Endothelial cell of umbilical vein (primary cell): ENCODE measurements around the gene RASGRF2. TPM values are rescaled to one million over a fixed set of nuclear protein-coding genes. Genes with fewer than 3 reads are reported as not detected.

ENCODE experiments used
- BruUV-seq: library from RNA; stranded (reverse); fragments of 400-500 nt; replicated peaks from 2 replicates; lab custom pipeline; 2021; lab: Mats Ljungman, UMichigan
- CTCF ChIA-PET: fragments of 300-600, 350-600 bp; sonication (Branson Sonifier 250); formaldehyde crosslinking; loops from one replicate; lab custom pipeline; 2021; ENCODE audit warnings: antibody characterized with exemption, inconsistent platforms; lab: Charles Lee
- POLR2A ChIA-PET: fragments of 300-600, 350-600 bp; sonication (Branson Sonifier 250); formaldehyde crosslinking; loops from one replicate; lab custom pipeline; 2021; ENCODE audit warnings: antibody characterized with exemption, inconsistent platforms; lab: Charles Lee
- DNase-seq: peaks from one replicate; pipeline ENCODE4 v3.0.0-alpha.2; 2011; ENCODE audit warnings: low read depth, low spot score
- FAIRE-seq: peaks from 2 replicates; lab custom pipeline; 2011; peaks lifted over from hg19 to GRCh38; lab: Jason Lieb, UNC
- H2AFZ ChIP-seq: 2 replicates; pipeline ENCODE4 v1.6.0; 2012; ENCODE audit warnings: low read depth, low read length, control low read depth, inconsistent platforms
- H3K27ac ChIP-seq: 2 replicates; pipeline ENCODE4 v1.5.1; 2011; ENCODE audit warnings: low read depth, mild to moderate bottlenecking, control low read depth, low read length, moderate library complexity; ENCODE audit not compliant: insufficient read depth
- H3K27me3 ChIP-seq, 2 experiments: 2 replicates each; pipeline versions ENCODE4 v1.6.0 to v1.6.1; 2011; ENCODE audit warnings: low read length in 2 of 2, mixed read lengths in 1 of 2; ENCODE audit not compliant: control insufficient read depth in 2 of 2, insufficient read depth in 2 of 2
- H3K36me3 ChIP-seq, 2 experiments: 2 replicates in 1 of 2; 3 replicates in 1 of 2; pipeline ENCODE4 v1.5.1; 2011; ENCODE audit warnings: low read length in 2 of 2, mild to moderate bottlenecking in 1 of 2, moderate library complexity in 1 of 2; ENCODE audit not compliant: control insufficient read depth in 2 of 2, insufficient read depth in 2 of 2; ENCODE audit errors: extremely low read depth in 1 of 2
- H3K4me1 ChIP-seq: 3 replicates; pipeline ENCODE4 v1.5.1; 2011; ENCODE audit warnings: mild to moderate bottlenecking, low read length; ENCODE audit not compliant: control insufficient read depth, insufficient read depth; ENCODE audit errors: extremely low read depth
- H3K4me2 ChIP-seq: 2 replicates; pipeline ENCODE4 v1.6.1; 2011; ENCODE audit warnings: low read length, control low read depth, mixed read lengths; ENCODE audit not compliant: insufficient read depth
- H3K4me3 ChIP-seq, 3 experiments: fragments of 200-600 bp in 1 of 3; sonication (generic), shearing (Covaris generic) in 1 of 3; replicated peaks in 1 of 3; 2 replicates each; pipeline ENCODE4 v1.5.1; 2011 to 2016; ENCODE audit warnings: control low read depth in 3 of 3, low read length in 3 of 3, mild to moderate bottlenecking in 2 of 3, inconsistent platforms in 1 of 3, low read depth in 1 of 3, moderate library complexity in 1 of 3; ENCODE audit not compliant: insufficient read depth in 1 of 3
- H3K79me2 ChIP-seq: 2 replicates; pipeline ENCODE4 v1.6.0; 2012; ENCODE audit warnings: low read length, inconsistent platforms; ENCODE audit not compliant: control insufficient read depth, insufficient read depth
- H3K9ac ChIP-seq: replicated peaks from 2 replicates; pipeline ENCODE3; 2011; ENCODE audit warnings: low read length, control low read depth; ENCODE audit not compliant: insufficient read depth; ENCODE audit errors: extremely low read depth
- H3K9me1 ChIP-seq: replicated peaks from 3 replicates; pipeline ENCODE4 v1.6.0; 2011; ENCODE audit warnings: mild to moderate bottlenecking, low read length; ENCODE audit not compliant: control insufficient read depth, insufficient read depth; ENCODE audit errors: extremely low read depth
- H3K9me3 ChIP-seq: replicated peaks from 2 replicates; pipeline ENCODE4 v1.5.1; 2012; ENCODE audit warnings: low read length, inconsistent platforms; ENCODE audit not compliant: control insufficient read depth, insufficient read depth
- H4K20me1 ChIP-seq: replicated peaks from 2 replicates; pipeline ENCODE3; 2011; ENCODE audit warnings: mild to moderate bottlenecking, low read length; ENCODE audit not compliant: control insufficient read depth, insufficient read depth; ENCODE audit errors: extremely low read depth
- EZH2 ChIP-seq: IDR thresholded peaks from 2 replicates; pipeline ENCODE4 v1.6.1; 2012; ENCODE audit warnings: borderline replicate concordance, low read depth, mild to moderate bottlenecking, moderate library complexity, low read length, inconsistent platforms; ENCODE audit not compliant: severe bottlenecking
- FOS ChIP-seq: IDR thresholded peaks from 2 replicates; pipeline ENCODE4 v1.6.1; 2011; ENCODE audit warnings: mild to moderate bottlenecking, low read length, moderate library complexity, borderline replicate concordance; ENCODE audit not compliant: insufficient read depth
- GATA2 ChIP-seq: IDR thresholded peaks from 2 replicates; pipeline ENCODE4 v1.7.0; 2011; ENCODE audit warnings: low read depth, mild to moderate bottlenecking, moderate library complexity, mixed read lengths, low read length; ENCODE audit not compliant: insufficient read length, insufficient read depth
- JUN ChIP-seq: IDR thresholded peaks from 2 replicates; pipeline ENCODE4 v1.6.1; 2011; ENCODE audit warnings: borderline replicate concordance, low read depth; ENCODE audit not compliant: insufficient read length, insufficient read depth
- MYC ChIP-seq: IDR thresholded peaks from one replicate; pipeline ENCODE4 v1.6.1; 2011; ENCODE audit warnings: mild to moderate bottlenecking, low read depth, low read length
- POLR2A ChIP-seq: IDR thresholded peaks from 2 replicates; pipeline ENCODE4 v1.6.1; 2012; ENCODE audit warnings: low read depth, mild to moderate bottlenecking, control low read depth, low read length
- POLR2AphosphoS5 ChIP-seq: IDR thresholded peaks from 2 replicates; pipeline ENCODE4 v1.6.1; 2012; ENCODE audit warnings: low read depth, mild to moderate bottlenecking, control low read depth, low read length, moderate library complexity; ENCODE audit not compliant: insufficient read depth
- dilution Hi-C: fragments of 300-500 bp; cut with MboI; formaldehyde crosslinking; loops from one replicate; pipeline ENCODE4 v1.15.0; 2019; ENCODE audit warnings: low sequenced_read_pairs; ENCODE audit not compliant: extremely low pct_ligation_motif_present
- intact Hi-C: fragments of 100-400 bp; cut with micrococcal nuclease; formaldehyde crosslinking; loops from one replicate; pipeline ENCODE4 v1.10.0; 2022
- polyA plus RNA-seq, 4 experiments: library from polyadenylated mRNA; depleted of rRNA in 3 of 4; stranded (reverse) in 3 of 4; unstranded in 1 of 4; fragments of >200 nt; gene quantifications; 2 replicates each; pipeline versions ENCODE4 v1.2.1 to v1.2.3, GENCODE V29; 2011 to 2012; ENCODE audit warnings: missing spikeins in 1 of 4
- total RNA-seq: library from RNA; stranded (reverse); gene quantifications from 2 replicates; pipeline ENCODE4 v1.2.3, GENCODE V29; 2021
- TF ChIP-seq, protein P1 (sequence below), 2 donors: IDR thresholded peaks; 1 replicate in 1 of 2; 2 replicates in 1 of 2; pipeline ENCODE4 v1.5.1; 2011; ENCODE audit warnings: low read length in 2 of 2, mild to moderate bottlenecking in 2 of 2, moderate library complexity in 2 of 2, control low read depth in 1 of 2, inconsistent platforms in 1 of 2, low read depth in 1 of 2; ENCODE audit not compliant: insufficient read depth in 1 of 2; ENCODE audit errors: extremely low read depth in 1 of 2
- TF ChIP-seq, protein P2 (sequence below): IDR thresholded peaks from 2 replicates; pipeline ENCODE4 v1.6.1; 2011; ENCODE audit not compliant: insufficient read depth, insufficient read length

Gene RASGRF2
- total and polyA plus RNA-seq, 2 donors (not counting 3 experiments of a cell fraction or from before 2014, with no cell fraction given): 0.41 to 4.0 TPM

DNA sequence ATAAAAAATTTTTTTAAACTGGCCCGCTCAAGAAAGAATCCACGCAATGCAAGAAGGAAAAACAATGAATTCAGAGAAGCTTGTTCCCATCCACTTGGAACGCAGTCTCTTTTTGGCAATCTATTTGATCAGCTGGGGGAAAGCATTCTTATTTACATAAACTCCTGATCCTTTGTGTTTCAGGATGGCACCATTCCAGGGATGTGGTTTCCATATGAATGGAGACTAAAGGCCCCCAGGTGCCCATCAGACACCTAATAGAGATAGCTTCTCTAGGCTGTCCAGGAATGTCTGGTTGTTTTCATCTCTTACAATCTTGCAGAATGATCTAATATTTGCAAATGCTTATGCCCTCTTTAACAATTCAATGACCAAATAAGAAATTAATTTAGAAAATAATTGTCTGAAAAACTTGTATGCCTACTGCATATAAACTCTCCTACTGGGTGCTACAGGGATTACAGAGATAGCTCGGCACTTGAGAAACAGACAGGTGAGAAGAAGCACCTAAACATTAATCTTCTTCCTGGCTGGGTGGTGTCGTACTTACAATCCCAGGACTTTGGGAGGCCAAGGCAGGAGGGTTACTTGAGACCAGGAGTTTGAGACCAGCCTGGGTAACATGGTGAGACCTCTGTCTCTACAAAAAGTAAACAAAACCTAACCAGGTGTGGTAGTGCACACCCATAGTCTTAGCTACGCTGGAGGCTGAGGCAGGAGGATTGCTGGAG, 3.0 kb upstream of the RASGRF2 start:
- ChIA-PET POLR2A (interaction anchor here (0.6 kb wide), 1 partner anchor 37 kb away, joined by 3 read pairs; no protein-coding TSS in a partner anchor), CTCF (interaction anchor here (1.2 to 1.6 kb wide), 2 partner anchors 18 to 151 kb away, joined by 3 to 8 read pairs; no protein-coding TSS in a partner anchor)
- Histone ChIP-seq H3K4me2 (no peak overlapping the region), H2AFZ (no peak overlapping the region), H3K4me1 (peaks cover 14% of the 10 kb centered on the region), H4K20me1 (no peaks in the 10 kb centered on the region), H3K4me3 (no peak overlapping the region), H3K27ac (no peak overlapping the region), H3K27me3 (peaks cover 25 to 47% of the 10 kb centered on the region in 2 experiments), H3K9me1 (no peaks in the 10 kb centered on the region), H3K9me3 (no peaks in the 10 kb centered on the region), H3K36me3 (no peaks in the 10 kb centered on the region), H3K9ac (no peak overlapping the region), H3K79me2 (no peaks in the 10 kb centered on the region)
- FAIRE-seq (no peak), DNase-seq (peak; percentile 28)
- intact Hi-C loops: no loop called here
- BruUV-seq: no TSS peak
- dilution Hi-C loops: no loop called here
- TF ChIP-seq, protein P1, sequence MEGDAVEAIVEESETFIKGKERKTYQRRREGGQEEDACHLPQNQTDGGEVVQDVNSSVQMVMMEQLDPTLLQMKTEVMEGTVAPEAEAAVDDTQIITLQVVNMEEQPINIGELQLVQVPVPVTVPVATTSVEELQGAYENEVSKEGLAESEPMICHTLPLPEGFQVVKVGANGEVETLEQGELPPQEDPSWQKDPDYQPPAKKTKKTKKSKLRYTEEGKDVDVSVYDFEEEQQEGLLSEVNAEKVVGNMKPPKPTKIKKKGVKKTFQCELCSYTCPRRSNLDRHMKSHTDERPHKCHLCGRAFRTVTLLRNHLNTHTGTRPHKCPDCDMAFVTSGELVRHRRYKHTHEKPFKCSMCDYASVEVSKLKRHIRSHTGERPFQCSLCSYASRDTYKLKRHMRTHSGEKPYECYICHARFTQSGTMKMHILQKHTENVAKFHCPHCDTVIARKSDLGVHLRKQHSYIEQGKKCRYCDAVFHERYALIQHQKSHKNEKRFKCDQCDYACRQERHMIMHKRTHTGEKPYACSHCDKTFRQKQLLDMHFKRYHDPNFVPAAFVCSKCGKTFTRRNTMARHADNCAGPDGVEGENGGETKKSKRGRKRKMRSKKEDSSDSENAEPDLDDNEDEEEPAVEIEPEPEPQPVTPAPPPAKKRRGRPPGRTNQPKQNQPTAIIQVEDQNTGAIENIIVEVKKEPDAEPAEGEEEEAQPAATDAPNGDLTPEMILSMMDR (IDR thresholded peaks at IDR 0.05; ENCODE audit: extremely low read depth in 1 of 2, insufficient read depth in 1 of 2, low read depth in 1 of 2, low read length in 2 of 2): no peak
- TF ChIP-seq EZH2: no peak
- TF ChIP-seq POLR2AphosphoS5: no peak
- TF ChIP-seq MYC: no peak
- no peak for TF ChIP-seq JUN
- no peak for TF ChIP-seq GATA2
- TF ChIP-seq, protein P2, sequence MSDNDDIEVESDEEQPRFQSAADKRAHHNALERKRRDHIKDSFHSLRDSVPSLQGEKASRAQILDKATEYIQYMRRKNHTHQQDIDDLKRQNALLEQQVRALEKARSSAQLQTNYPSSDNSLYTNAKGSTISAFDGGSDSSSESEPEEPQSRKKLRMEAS: no peak
- TF ChIP-seq POLR2A: no peak
- TF ChIP-seq FOS: no peak
